AG08396 (cell line): Measurements from ENCODE around the gene PES1.
"Not testable (repeated sequence)": the region's sequence is repeated elsewhere in the genome, so short reads cannot be mapped to it uniquely, and the experiment has no call there.

Experiments used
- DNase-seq: peaks from one replicate; pipeline ENCODE4 v3.0.0; 2012; ENCODE audit warnings: low spot score, mixed read lengths

Gene PES1

DNA sequence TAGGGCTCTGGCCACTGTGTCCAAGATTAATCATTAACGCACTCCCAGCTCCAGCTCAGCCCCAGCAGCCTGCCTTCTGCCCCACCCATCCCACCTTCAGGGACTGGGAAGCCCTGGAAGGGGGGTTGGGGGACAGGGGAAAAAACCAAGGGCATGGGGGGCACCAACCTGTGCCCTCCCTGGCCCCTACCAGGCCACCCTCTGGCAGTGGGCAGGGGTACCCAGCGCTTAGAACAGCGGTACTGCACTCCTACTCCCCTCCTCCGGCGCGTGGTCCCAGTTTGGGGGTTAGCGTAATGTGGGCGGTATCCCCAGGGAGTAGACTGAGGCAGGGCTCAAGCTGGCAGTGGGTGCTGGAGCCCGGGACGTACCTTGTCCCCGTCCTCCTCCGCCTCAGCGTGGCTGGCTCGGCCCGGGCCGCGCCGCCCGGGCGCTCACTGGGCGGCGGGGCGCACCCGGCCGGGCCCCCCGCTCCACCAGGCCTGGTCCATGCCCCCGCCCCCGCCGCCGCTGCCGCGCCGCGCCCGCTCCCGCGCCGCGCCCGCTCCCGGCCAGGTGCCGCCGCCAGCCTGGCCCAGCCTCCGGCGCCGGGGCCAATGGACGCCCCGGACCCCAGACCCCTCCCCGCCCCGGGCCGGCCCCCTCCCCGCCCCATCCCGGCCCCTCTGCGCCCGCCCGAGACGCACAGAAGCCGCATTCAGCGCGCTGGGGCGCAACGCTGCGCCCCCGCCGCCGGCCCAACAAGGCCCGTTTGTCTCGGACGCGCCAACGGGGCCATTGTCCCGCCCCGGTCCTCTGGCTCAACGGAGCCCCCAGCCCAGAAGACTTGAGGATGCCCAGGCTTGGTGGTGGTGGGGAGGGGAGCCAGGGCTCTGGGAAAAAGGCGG lies 17.4 kb downstream of the PES1 start, which contains the start of gene GAL3ST1:
TSS of gene GAL3ST1 (minus strand) at position 571 of the 887 bp plus-strand sequence. CDS start 17,273 bp downstream, outside the sequence.
- no peak for DNase-seq

DNA sequence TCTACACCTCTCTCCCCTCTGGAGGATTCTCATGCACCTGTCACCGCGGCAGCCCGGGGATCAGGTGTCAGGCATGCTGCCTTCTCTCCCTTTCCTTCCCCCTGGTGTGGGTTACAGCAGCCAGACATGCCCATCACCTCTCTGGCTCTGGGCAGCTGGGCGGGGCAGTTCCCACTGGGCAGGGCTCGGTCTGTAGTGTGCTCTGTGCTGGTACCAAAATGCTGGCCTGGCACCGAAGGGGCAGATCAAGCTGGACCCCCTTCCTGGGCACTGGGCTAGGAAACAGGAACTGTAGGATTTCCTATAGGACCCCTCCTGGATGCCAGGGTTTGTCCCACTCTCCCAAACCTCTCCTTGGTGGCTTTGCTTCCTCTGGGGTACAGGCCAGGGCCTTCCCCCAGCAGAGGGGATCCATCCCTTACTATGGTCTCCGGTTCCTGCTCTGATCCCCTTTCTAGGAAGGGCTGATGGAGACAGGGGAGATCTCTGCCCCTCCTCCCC lies 18.1 kb downstream of the PES1 start:
- DNase-seq, result no peak

DNA sequence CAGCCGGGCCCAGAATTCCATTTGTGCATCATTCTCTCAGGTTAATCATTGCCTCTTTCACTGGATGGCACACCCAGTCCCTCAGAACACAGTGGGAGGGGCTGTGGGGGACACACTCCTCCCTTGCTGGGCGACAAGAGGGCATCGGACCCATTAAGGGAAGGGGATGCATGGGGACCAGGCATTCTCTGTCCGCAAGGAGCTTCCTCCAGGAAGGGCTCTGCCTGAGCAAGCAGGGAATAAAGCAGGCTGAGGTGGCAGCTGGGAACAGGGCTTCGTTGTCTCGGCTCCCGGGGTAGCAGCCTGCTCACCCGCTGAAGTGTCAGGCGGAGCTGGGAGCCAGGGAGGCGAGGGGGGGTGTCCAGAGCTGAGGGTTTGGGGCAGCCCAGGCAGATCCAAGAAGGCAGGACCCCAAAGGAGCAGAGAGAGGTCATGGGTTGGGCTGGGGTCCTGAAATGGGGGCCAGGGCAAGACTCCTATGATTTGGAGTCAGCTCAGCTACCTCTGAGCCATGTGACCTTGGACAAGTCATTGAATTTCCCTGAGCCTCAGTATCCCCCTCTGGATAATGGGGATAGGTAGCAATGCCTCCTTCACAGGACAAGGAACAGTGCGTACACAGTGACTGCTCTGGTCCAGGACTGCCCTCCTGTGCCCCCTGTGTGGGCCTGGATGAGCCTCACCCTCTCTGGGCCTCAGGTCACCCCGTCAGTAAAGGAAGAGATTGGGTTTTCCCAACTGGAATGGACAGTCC lies 18.7 kb downstream of the PES1 start:
- peak; percentile 23 for DNase-seq

DNA sequence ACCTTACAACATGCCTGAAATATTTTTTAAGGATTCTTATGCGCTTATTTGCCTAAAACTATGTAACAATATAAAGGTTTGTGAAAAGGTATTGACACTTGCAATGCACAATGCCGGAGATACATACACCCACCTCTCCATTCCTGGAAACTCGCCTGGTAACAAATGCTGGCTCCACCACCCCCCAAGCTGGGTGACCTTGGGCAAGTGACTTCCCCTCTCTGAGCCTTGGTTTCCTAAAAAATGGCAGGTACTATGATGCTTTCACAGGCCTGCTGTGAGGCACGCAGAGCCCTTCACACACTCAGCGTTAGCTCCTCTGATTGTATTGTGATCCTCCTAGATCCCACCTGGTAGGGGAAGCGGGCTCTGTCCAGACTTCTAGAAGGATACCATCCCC lies 19.5 kb downstream of the PES1 start:
- DNase-seq, result no peak

DNA sequence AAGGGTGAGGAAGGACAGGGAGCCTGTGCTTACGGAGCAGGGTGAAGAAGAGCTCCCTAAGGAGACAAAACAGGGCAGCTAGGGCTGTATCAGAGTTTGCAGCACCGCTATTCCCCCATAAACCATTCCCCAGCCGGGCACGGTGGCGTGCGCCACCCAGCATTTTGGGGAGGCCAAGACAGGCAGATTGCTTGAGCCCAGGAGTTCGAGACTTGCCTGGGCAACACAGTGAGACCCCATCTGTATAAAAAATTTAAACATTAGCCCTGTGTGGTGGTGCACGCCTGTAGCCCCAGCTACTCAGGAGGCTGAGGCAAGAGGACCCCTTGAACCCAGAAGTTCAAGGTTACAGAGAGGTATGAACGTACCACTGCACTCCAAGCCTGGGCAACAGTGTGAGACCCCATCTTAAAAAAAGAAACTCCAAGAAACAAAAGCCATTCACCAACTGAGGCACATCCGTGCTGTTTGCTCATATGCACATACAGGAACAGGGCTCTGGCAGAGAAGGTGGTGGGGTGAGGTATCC lies 22.0 kb downstream of the PES1 start:
- no peak for DNase-seq

DNA sequence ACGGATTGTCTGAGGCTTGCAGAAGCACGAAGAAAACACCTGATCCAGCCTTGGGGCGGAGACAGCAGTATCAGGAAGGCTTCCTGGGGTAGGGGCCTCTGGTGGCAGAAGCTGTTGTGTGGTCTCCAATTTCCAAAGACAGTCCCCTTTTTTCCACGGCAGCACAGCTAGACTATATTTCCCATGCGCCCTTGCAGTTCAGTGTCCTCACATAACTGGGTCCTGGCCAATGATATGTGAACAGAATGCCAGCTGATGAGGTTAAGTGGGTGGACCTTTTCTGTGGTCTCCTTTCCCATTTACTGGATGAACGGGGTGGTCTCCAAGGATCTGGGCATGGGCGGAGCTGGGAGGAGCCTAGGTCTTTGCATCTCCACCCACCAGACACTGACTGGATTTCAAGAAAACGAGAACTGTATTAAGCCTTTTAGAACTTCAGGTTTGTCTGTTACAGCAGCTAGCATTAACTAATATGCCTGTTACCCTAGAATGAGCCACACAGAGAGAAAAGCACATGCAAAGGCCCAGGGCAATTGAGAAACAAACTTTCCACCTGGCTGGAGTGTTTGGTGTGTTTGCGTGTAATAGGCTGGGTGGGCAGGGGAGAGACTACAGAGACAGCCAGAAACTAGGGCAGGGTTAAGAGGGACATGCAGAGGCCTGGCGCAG lies 23.4 kb downstream of the PES1 start:
- no peak for DNase-seq

DNA sequence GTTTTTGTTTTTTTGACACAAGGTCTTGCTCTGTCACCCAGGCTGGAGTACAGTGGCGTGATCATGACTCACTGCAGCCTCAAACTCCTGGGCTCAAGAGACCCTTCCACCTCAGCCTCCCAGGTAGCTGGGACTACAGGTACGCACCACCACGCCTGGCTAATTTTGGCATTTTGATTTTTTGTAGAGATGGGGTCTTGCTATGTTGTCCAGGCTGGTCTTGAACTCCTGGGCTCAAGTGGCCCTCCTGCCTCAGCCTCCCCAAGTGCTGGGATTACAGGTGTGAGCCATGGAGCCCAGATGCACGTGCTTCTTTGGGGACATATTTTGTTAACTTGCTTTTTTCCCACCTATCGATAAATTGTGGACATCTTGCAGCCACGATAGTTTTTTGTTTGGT lies 24.4 kb downstream of the PES1 start:
- not testable (repeated sequence) for DNase-seq

DNA sequence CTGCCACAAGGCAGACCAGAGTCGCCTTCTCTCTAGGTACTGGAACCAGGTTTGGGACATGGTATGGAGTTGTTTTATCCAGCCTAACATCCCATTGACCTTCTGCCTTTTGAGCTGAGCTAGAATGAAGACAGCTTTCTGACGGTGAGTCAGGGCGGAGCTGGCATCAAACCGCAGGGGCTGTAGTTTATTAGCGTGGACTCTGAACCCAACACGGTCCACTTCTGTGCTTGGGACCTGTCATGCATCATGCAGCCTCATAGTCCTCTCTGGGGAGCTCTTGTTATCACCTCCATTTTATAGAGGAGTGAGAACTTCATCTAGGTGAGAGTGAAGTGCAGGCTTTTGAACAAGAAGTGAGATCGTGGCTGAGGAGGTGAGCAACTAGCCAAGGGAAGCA lies 25.6 kb downstream of the PES1 start:
- no peak for DNase-seq

DNA sequence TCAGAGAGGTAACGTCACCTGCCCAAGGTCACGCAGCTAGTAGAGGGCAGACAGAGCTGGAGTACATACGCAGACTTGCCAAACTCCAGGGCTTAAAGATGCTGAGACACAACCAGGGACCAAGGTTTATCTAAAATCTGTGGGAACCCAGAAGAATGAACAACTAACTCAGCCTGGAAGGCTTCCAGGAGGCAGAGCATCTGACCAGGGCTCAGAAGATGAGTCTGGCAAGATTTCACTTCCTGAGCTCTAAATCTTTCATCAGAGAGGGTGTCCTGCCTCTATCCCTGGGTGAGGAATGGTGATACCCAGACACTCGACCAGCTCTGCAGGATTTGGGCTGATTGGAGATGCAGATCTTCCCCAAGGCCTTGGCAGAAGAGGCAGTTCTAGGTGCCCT lies 26.4 kb downstream of the PES1 start:
- no peak for DNase-seq

DNA sequence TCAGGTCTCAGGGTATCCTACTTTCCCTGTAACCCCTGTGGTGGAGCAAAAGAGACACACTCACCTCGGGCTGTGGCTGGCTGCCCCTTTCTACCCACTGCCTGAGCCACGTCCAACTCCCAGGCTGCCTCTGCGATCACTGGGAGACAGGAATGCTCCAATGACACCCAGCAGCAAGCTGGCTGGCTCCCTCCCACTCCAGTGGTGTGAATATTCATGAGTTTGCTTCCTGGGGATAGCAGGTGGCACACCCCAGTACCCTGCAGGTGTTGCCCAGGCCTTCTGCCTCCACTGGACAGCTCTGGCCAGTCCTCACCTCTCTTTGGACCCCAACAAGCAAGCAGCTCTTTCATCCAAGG lies 27.0 kb downstream of the PES1 start:
- DNase-seq, result no peak

DNA sequence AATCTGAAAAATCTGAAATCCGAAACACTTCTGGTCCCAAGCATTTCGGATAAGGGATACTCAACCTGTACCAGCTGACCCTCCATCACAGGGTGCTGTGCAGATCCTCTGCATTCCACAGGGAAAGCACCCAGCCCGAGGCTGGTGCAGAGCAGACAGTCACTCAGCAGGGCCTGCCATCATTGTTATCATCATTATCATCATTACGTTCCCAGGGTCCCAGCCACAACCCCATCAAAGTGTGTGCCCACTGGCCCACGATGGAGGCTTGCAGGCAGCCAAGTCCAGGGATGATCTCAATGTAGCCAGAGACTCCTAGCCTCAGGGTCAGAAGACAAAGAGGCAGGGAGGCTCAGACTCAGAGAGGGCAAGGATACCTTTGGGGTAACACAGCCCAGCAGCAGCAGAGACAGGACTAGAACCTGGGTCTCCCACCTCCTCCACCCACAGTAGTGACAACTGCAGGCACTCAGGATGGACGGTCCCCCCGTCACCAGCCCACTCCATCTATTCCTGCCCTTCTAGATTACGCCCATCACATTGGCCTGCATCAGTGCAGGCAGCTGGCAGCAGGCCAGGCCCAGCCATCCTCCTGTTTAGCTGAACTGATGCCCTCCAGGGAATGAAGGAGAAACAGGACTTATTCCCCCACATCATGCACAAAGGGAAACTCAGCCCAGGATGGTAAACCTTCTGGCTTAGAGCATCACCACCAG lies 27.5 kb downstream of the PES1 start:
- DNase-seq, result no peak

DNA sequence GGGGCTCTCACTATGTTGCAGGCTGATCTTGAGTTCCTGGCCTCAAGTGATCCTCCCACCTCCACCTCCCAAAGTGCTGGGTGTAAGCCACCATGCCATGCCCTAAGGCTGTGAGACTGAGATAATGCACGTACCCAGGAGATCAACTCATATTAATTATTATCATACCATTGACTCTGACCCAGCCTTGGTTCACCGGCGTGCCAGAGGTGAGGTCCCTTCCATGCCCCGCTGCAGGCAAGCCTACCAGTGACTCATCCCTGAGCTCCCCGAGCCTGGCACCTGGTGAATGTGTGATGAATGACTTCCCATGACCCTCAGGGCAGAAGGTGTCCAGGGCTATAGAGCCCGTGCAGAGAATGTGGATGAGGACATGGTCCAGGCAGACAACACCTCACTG lies 29.3 kb downstream of the PES1 start:
- DNase-seq, result no peak

DNA sequence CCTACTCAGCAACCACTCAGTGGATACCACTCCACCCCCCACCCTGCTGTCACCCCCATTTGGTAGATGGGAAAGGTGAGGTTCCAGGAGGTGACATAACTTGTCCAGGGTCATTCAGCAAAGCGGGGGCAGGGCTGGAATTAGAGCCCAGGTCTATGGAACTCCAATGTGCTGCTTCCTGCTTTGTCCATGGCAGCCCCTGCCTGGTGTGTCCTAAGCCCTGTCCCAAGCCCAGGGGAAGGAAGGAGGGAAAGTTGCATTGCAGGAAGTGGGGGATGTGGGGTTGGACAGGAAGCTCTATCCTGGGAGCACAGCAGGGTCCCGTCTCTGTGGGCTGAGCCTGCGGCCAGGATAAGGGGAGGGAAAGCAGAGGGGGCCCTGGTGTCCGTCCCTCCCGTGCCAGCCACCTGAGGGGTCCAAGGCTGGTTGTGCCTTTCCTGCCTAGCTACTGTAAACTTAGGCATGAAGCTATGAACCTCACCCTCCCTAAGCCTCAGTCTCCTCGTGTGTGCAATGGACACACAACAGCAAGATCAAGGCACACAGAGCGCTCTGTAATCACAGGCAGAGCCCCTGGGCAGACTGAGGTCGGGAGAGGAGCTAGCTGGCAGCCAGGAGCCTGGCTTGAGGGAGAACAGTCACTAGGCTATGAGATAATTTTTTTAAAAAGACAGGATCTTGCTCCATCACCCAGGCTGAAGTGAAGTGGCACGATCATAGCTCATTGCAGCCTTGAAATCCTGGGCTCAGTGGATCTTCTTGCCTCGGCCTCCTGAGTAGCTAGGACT lies 30.1 kb downstream of the PES1 start:
- no peak for DNase-seq

DNA sequence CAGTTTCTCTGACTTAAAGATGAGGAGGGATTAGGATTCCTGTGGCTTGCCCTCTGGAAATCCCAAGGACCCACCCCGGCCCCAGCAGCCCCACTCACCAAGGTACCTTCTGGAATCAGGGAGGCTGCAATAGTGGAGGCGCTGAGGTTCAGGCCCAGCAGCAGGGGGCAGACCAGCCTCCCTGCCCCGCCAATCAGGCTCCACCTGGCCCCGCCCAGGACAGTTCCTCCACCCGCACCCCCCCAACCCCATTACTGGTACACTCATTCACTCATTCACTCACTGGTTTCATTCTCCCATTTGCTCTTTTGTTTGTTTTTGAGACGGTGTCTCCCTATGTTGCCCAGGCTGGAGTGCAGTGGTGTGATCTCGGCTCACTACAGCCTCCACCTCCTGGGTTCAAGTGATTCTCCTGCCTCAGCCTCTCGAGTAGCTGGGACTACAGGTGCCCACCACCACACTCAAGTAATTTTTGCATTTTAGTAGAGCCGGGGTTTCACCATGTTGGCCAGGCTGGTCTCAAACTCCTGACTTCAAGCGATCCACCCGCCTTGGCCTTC lies 31.0 kb downstream of the PES1 start:
- DNase-seq, result not testable (repeated sequence)

DNA sequence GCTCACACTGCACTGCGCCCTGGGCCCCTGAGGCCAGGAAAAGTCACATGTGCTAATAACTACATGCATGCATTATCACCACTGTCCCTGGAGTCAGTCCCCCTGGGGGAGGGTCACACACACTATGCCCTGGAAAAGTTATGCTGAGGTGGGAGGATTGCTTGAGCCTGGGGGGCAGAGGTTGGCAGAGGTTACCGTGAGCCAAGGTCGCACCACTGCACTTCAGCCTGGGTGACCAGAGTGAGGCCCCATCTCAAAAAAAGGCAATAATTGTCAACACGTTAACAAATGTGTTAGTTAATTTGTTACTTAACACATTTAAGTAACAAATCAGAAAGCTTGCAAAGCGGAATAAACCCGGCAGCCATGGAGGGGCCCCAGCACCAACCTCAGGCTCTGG lies 31.8 kb downstream of the PES1 start:
- no peak for DNase-seq

DNA sequence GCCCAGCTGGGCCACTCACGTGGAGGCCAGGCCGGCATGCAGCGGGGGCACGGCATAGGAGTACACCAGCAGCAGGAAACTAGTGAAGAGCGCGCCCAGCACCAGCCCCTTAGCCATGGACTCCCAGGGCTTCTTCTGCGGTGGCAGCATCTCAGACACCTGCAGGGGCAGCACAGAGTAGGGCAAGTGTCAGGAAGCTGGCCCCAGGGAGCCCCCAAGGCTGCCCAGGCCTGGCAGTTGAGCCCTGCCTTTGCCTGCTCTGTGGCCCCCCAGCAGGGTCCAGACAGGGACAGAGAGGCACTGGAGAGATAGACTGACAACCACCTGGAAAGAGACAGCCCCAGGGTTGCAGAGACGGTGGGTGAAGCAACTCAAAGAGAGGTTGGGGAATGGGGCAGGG lies 34.5 kb downstream of the PES1 start:
- no peak for DNase-seq

DNA sequence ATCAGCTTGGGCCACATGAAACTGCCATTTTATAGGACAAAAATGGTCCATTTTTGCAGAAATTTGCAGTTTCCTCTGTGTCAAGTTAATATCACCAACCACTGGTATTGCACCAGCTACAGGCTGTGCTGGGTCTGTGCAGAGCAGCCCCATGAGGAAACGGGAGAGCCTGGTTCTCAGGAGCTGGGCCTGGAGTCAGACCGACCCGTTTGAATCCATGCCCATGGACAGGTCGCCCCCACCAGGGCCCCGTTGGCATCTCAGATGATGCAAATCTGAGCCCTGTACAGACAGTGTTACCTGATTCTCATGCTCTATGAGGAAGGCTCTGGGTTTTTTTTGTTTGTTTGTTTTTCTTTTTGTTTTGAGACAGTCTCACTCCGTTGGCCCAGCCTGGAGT lies 35.3 kb downstream of the PES1 start:
- DNase-seq, result no peak

DNA sequence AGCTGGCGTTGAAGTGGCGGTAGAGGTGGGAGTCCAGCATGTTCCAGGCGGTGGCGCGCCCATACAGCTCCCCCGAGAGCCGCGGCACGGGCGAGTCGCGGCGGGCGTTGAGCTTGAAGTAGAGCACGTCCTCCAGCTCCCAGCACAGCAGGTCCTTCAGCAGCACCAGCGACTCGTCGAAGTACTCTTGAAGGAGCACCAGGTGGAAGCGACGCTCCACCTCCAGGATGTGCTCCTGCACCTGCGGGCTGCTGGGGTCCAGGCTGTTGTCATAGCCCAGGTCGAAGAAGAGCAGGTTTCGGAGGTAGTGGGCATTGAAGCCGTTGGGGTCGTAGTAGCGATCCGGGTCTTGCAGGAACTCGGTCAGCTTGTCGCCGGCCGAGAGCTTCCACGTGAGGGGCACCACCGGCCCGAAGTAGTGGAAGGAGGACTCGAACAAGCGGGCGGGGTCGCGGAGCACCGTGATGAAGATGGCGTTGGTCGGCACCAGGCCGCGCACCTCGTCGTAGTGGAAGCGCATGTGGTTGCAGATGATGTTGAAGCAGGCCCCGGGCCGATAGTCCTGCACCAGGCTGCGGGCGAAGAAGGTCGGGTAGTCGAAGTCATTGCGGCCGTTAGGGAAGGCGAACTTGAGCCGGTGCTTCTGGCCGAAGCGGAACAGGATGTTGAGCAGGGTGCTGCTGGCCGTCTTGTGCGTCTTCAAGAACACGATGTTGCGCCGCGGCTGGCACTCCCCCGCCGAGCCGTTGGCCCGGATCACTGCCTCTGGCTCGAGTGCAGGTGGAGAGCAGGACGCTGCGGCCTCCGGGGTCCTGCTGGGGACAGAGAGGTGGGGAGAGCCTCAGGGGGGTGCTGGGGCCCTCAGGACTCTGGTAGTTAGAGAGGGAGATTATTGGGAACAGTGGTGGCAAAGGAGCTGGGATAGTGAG lies 36.2 kb downstream of the PES1 start:
- DNase-seq, result no peak

DNA sequence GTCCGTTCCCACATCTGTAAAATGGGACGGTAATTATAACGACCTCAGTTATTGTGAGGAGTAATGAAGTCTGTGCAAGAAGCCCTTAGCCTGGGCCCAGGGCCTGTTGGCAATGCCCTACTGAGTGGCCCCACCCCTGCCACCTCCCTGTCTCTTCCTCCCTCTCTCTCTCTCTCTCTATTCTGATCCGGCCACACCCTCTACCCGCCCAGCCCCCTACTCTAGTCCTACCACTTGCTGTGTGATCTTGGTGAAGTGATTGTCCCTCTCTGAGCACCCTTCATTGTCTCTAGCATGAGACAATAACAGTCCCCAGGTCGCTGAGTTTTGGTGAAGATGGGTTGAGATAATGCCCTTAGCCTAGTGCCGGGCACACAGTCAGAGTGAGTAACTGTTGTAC lies 37.7 kb downstream of the PES1 start:
- no peak for DNase-seq
